GM12878 (cell line): ENCODE measurements around the gene TSHZ1. TPM values are rescaled to one million over a fixed set of nuclear protein-coding genes. Genes with fewer than 3 reads are reported as not detected.

Experiments
- BACH1 ChIP-seq: fragments of 450-650 bp; IDR thresholded peaks from 2 replicates; pipeline ENCODE4 v1.6.1; 2017; ENCODE audit warnings: mild to moderate bottlenecking, borderline replicate concordance
- BHLHE40 ChIP-seq, 2 experiments: fragments of 450-650 bp in 1 of 2; IDR thresholded peaks; 2 replicates each; pipeline ENCODE4 v1.6.1; 2011 to 2017; ENCODE audit warnings: low read depth in 2 of 2, borderline replicate concordance in 1 of 2, improper control_type of control experiment in 1 of 2, low read length in 1 of 2, mild to moderate bottlenecking in 1 of 2
- CBX3 ChIP-seq: fragments of 200-600 bp; sonication (generic); IDR thresholded peaks from 2 replicates; pipeline ENCODE4 v1.6.1; 2016; ENCODE audit warnings: low read depth, borderline replicate concordance
- DPF2 ChIP-seq: fragments of 450-650 bp; IDR thresholded peaks from 2 replicates; pipeline ENCODE4 v1.6.1; 2017; ENCODE audit warnings: mild to moderate bottlenecking
- EED ChIP-seq: sonication (generic); IDR thresholded peaks from 2 replicates; pipeline ENCODE4 v1.6.1; 2016; ENCODE audit warnings: antibody characterized with exemption, low read depth
- HDAC2 ChIP-seq: fragments of 200-600 bp; sonication (generic); IDR thresholded peaks from 2 replicates; pipeline ENCODE4 v1.6.1; 2017
- IKZF2 ChIP-seq, 2 experiments: fragments of 450-650 bp; IDR thresholded peaks; 2 replicates each; pipeline ENCODE4 v1.6.1; 2017; ENCODE audit warnings: mild to moderate bottlenecking in 2 of 2, moderate library complexity in 2 of 2
- IRF3 ChIP-seq: fragments of 450-650 bp; IDR thresholded peaks from 2 replicates; pipeline ENCODE4 v1.6.1; 2014; ENCODE audit warnings: mild to moderate bottlenecking
- MLLT1 ChIP-seq: fragments of 450-650 bp; IDR thresholded peaks from 2 replicates; pipeline ENCODE4 v1.6.1; 2016; ENCODE audit warnings: mild to moderate bottlenecking
- NBN ChIP-seq: fragments of 450-650 bp; IDR thresholded peaks from 2 replicates; pipeline ENCODE4 v1.6.1; 2016
- NKRF ChIP-seq: fragments of 450-650 bp; conservative IDR thresholded peaks from 2 replicates; pipeline ENCODE4 v1.6.1; 2017; ENCODE audit warnings: mild to moderate bottlenecking, moderate library complexity
- SUZ12 ChIP-seq: fragments of 200-600 bp; sonication (generic); IDR thresholded peaks from one replicate; pipeline ENCODE4 v1.6.1; 2018; ENCODE audit warnings: antibody characterized with exemption, mild to moderate bottlenecking; ENCODE audit not compliant: unreplicated experiment
- TCF12 ChIP-seq: IDR thresholded peaks from 2 replicates; pipeline ENCODE4 v1.6.1; 2011; ENCODE audit warnings: low read depth, mild to moderate bottlenecking, low read length
- YY1 ChIP-seq: IDR thresholded peaks from 2 replicates; pipeline ENCODE4 v1.6.1; 2011; ENCODE audit warnings: low read depth, mild to moderate bottlenecking, low read length
- polyA plus RNA-seq, 11 experiments: library from polyadenylated mRNA; depleted of rRNA in 4 of 11; unstranded in 6 of 11; stranded (reverse) in 5 of 11; fragments of >200 nt; fragmentation: Nextera tagmentation in 4 of 11; fragmentation: Illumina TruSeq in 1 of 11; extraction: Ambion mirVana in 4 of 11; extraction: Trizol in 1 of 11; gene quantifications; 1 replicate in 1 of 11; 2 replicates in 10 of 11; pipeline versions ENCODE4 v1.2.1 to v1.2.3, GENCODE V29; 2011 to 2016; ENCODE audit warnings: inconsistent platforms in 2 of 11, missing spikeins in 2 of 11, low read depth in 1 of 11
- total RNA-seq, 4 experiments: library from RNA; depleted of rRNA in 3 of 4; stranded (reverse); fragments of >200 nt in 3 of 4; fragmentation: Illumina TruSeq in 1 of 4; extraction: Trizol in 1 of 4; gene quantifications; 2 replicates each; pipeline versions ENCODE4 v1.2.1 to v1.2.3, GENCODE V29; 2013 to 2021

The TSHZ1 gene
- total and polyA plus RNA-seq, 10 of the 15 experiments (the other 5 are each of a cell fraction or from before 2014, with no cell fraction given): 2.2 to 15.2 (median 5.1) TPM

- TF ChIP-seq MLLT1: peak; percentile 42; the same call in 1 of the 2 replicates
- 0 out of 2 replicates have a peak, but pooled peaks have one; percentile 47 for TF ChIP-seq DPF2
- TF ChIP-seq NKRF: peak; percentile 45; the same call in 1 of the 2 replicates
- no peak for TF ChIP-seq HDAC2
- TF ChIP-seq SUZ12: no peak
- TF ChIP-seq IKZF2 (IDR thresholded peaks at IDR 0.05): peak; percentile 32 to 47; a peak in 3 of 4 replicates
- no peak for TF ChIP-seq IRF3
- TF ChIP-seq YY1: peak; percentile 23; the same call in 1 of the 2 replicates
- 0 out of 2 replicates have a peak, but pooled peaks have one; percentile 20 for TF ChIP-seq EED
- no peak for TF ChIP-seq TCF12
- peak; percentile 38 to 79; a peak in 3 of 4 replicates for TF ChIP-seq BHLHE40 (IDR thresholded peaks at IDR 0.05; ENCODE audit: borderline replicate concordance in 1 of 2, low read depth in 2 of 2, low read length in 1 of 2)
- peak; percentile 86 for TF ChIP-seq BACH1
- TF ChIP-seq NBN: 0 out of 2 replicates have a peak, but pooled peaks have one; percentile 16
- no peak for TF ChIP-seq CBX3
Measured at GRCh38 chr18:75208155-75208835, 2.3 kb upstream of the TSHZ1 start (continued).
